Hepatic stellate cell (primary cell): ENCODE results near the gene STIL.

ENCODE experiments used
- DNase-seq: peaks from one replicate; pipeline ENCODE4 v3.0.0; 2011; ENCODE audit warnings: low spot score

STIL gene

DNA sequence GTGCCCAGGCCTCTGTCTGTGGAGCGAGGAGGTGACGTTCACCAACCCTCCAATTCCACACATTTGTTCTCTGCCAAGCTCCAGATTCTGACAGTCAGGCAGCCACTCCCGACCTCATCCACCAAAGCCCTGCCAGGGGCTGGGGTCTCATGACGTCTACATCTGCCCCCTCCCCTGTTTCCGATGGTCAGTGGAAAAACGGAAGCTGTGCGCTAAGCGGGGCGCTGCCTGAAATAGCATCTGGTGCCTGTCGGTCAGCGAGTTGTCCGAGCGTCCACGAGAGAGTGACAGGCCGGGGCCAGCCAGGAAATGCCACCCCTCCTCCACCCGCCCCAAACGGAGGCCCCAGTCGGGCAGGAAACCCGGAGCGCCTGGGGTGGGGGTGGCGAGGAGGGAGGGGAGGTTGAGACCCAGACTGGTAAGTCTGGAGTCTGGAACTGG is 78.7 kb downstream of the STIL start:
- no peak for DNase-seq

DNA sequence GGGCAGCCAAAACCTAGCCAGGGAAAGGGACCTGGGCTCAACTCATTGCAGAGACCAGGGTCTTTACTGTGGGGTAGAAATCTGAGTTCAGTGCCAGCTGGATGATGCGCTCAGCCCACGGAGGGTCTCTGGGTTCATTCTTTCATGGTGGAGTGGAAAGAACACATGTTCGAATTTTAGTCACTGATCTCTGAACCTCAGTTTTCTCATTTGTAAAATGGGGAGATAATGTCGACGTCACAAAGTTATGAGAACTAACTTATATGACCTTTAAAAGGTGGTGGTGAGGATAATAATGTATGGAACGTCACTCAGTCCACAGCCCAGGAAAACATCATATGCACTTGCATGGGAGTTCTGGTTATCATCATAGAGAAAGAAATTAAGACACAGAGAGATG is 80.8 kb downstream of the STIL start:
- no peak for DNase-seq

DNA sequence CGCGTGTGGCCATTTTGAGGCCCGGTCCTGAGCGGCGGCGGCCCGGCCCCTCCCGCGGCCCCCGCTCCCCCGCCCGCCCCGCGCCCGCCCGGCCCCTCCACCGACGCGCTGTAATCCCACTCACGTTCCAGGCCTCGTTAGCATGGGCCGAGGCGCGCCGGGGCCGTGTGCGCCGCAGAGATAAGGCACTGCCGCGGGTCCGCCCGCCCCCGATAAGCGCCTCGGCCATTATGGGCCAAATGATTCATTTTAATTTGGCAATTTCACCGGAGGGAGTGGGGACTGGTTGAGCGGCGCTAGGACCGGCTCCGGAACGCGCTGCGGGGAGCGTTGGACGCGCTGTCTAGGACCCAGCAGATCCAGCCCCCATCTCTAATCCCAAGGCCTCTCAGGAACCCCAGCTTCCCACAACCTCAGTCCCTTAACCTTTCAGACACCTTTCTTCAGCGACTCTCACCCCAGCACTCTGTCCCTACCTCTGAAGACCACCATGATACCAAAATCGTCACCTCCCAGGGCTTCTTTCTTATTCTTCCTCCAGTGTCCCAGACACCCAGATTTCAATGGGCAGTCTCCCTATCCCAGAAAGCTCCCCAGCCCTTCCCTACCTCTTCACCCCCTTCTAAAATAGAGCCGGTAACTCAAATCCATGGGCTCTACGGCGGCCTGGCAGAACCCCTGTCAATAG is 81.6 kb downstream of the STIL start, which contains the start of gene TAL1:
TAL1 (minus strand) TSS at position 39 of the 688 bp plus-strand sequence. CDS start 6,337 bp downstream, outside the sequence.
- no peak for DNase-seq

DNA sequence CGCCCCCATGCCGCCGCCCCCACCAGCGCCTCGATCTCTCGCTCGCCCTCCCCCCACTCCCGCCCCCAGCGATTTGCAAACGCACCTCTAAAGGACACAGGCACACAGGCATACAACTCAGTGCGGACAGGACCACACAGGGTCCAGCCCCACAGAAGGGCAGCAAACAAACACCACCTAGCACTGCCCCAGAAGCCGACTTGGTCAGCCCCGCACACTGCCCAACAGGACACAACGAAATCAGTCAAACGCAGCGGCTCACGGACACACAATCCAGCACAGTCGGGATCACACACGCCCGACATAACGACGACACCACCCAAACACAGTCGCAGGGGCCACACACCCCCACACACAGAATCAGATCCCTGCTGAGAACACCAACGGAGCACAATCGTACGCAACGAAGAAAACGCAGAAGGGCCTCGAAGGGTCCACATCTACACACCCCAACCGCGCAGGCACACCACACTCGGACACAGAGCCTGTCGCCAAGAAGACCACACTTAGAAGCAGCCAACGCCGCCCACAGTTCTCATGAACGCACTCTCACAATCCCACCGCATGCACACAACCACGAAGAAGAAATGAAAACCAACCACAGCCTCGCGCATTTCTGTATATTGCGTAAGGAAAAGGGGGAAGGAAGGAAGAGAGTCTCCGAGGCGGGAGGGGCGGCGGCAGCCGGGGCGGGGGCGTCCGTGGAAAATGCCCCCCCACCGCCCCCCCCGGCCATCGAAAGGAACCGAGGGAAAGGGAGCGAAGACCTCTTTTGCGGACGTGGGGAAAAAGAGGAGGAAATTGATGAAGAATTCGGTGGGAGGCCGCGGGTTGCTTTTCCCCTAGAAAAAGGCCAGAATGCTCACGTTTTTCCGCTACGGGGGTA is 82.4 kb downstream of the STIL start:
- no peak for DNase-seq

DNA sequence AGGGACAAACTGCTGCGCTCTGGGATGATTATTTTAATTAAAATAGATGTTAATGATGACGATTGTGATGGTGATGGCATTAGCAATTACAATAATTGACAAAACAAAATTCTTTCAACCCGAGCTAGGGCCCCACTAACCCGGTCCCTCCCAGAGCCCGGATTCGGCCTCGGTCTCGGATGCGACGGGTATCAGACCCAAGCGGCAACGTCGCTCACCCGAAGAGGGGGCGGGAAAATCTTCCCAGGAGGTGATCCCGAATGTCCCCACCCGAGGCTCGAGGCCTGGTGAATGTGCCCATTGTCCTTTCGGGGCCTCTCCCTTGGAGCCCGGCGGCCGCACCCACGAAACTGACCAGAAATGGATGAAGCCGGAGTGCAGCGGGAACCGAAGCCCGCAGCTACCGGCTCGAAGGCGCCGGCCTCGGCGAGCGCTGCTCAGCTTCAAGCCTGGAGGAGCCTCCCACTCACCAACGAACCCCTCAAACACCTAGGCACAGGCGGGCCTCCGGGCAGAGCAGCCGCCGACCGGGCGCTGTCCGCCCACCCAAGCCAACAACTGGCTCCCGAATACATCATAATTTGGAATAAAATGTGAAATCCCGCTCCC is 83.2 kb downstream of the STIL start:
- no peak for DNase-seq

DNA sequence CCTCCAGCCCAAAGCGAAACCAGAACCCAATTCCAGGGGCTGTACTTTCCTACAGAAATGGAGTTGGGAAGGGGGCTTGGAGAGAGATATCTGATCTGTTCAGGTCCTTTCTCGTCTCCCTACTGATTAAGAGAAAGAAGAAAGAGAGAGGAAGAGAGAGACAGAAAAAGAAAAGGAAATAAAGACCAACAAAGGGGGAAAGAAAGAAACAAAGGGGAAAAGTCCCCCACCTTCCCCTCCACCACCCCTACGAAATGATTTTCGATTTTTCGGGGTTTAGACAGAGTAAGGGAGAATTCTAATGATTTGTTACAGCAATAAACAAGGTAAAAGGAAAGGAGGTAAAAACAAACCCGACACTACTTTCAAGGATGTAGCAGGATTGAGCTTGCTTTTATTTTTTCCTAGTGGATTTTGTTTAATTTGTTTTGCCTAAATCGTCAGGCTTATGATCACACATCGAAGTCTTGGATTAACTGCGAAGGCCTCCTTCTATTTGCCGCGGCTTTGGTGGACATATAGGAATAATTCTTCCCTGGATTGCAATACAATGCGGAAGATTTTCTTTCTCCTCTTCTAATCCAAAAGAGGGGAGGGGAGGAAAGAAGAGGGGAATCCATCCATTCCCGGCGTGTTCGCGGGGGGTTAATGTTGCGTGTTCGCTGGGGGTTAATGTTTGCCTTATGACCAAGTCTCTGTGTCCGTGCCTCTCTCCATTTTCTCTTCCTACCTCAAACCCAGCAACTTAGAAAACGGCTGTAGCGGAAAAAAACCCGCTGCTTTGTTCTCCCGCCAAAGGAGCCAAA is 83.9 kb downstream of the STIL start:
- DNase-seq: no peak

DNA sequence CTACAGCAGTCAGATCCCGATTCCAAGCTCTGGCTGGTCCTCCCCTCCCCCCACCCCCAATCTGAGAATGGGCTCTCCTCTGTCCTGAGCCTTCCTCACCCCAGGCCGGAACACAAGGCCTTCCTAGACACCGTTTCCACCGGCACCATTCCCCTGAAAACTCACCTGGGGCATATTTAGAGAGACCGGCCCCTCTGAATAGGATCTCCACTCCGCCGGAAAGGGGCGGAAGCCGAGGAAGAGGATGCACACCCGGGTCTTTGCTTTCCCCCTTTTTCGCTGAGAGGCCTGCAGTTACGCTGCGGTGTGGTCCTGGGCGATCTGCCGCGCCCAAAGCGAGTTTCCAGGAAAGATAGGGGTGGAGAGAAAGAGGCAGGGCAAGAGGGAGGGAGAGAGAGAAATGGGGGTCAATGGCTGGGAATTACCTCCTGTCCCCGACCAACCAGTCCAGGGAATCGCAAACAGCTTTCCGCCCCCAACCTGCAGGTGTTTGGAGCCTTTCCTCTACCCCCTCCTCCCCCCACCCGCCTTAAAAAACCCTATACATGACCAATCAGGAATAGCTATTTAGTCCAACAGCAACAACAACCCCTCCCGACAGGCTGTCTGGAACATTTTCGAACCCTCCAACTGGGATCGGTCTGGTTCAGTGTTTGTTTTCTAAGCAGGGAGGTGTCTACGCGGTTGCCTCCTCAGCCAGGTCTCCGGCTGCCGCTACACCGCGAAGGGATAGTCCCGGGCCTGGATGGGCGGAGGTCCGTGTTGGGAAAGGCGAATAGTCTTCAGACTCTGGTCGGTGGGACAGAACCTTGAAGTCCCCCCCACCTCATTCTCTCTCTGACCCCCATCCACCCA is 84.7 kb downstream of the STIL start:
- DNase-seq: no peak

DNA sequence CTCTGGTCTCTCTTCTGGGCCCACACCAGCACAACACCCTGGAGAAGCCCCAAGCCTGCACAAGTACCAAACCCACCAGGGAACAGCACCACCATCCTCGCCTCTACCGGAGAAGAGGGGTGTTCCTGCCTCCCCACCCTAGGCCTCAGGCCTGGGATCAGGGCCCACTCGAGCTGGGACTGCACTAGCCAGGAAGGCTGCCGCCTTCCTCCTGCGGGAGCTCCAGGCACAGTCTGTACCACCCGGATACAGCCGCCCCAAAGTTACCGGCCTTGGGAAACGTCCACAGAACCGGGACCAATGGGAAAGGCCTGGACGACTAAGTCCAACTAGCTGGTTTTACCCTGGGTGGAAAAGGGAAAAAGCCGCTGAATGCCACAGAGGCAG is 85.3 kb downstream of the STIL start:
- no peak for DNase-seq

DNA sequence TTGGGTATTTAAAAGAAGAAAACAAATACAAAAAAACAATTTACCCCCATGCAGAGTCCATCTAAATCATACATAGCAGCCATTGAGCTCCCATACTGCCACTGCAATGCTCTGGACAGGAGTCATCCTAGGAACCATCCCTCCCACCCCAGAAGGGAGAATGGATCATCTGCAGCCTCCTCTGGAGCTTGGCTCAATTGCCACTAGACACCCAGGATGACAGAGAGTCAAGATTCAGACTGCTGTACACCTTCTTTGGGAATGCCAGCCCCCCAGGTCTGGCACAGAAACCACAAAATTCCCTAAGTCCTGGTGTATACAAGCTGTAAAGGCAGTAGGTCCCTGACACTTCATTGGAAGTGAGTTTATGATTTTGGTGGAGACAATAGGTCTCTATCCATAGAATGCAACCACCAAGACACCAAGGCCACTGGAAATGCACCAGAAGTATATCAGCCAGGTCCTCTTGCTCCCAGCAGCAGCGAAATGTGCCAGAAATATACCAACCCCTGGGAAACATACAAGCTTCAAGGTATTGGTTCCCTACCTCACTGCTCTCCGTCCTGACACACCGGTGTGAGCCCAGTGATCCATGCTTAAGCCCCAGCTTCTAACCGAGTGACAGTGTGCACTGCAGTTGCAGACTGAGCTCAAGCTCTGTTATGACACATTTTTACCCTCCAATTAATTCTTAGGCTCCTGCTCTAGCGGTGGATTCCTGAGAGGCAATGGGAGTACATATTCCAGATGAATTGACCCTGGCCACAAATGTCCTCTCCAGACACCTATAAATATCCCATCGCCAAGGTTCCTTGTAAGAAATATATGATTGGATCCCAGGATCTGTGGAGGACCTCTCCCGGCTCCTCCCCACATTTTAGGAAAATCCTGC is 86.4 kb downstream of the STIL start:
- DNase-seq: no peak

DNA sequence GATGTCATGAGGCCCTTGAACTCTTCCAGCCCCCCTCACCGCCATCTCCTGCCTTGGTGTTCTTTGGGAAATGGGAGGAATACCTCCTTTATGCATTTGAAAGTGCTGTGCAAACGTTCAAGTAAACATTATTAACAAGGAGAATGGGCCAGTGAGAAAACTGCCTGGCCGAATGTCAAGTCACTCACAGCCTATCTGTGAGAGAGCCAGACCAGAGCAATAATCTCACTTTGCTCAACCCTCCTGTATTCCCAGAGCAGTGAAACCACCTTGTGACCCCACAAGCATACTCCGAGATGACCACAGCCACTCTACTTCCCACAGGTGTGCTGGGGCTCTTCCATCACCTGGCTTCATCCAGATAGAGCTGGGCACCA is 87.1 kb downstream of the STIL start:
- DNase-seq: no peak

DNA sequence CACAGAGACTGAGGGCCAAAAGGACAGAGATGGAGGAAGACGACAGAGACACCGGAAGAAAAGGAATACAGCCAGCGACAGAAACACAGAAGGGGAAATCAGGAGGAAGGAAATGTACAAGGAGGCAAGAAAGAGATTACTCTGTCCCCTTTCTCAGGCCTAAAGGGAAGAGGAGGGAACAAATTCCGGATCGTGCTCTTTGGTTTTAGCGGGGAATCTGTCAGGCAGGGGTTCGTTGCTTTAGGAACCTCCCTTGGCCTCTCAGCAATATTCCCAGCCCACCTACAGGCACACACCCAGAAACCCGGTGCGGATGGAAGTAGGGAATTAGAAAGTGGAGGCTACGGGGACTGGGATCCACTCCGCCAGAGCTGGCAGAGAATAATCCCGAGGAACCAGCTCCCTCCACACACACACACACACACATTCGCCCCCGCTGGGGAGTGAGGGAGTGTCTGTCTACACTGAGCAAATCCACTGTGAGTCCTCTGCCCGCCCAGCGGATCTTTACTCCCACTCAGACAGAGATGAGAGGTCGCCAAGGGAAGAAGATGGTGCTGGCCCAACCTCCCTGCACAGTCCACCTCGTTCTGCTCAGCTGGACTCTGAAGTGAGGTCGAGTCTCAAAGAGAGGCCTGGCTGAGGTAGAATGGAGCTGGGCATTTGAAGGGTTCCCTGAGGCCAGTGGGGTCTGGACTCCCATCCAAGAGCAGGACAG is 87.7 kb downstream of the STIL start:
- no peak for DNase-seq

DNA sequence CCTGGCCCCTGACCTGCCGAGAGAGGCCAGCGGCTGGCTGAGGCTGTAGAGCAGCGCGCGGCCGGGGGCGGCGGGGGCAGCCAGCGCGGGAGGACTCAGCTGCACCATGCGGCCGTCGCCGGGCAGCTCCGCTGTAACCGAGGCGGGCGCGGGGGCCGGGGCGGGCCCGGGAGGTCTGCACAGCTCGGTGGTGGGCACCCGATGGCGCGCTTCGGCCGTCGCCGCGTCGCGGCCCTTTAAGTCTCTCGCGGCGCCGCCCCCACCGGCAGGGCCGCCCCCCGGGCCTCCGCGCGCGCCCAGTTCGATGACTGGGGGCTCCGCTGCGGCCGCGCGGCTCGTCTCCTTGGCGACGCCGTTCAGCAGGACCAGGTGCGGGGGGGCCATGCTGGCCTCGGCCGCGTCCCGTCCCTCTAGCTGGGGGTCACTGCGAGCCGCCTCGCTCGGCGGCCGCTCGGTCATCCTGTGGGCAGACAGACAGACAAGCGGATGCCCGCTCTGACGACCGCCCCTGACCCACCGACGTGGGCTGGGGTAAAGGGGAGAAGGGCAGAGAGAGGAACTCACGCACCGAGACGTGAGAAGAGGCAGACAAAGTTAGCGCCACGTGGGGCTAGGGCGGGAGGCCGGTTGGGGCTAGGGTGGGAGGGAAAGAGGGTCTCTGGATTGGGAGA is 88.4 kb downstream of the STIL start:
- DNase-seq: no peak

DNA sequence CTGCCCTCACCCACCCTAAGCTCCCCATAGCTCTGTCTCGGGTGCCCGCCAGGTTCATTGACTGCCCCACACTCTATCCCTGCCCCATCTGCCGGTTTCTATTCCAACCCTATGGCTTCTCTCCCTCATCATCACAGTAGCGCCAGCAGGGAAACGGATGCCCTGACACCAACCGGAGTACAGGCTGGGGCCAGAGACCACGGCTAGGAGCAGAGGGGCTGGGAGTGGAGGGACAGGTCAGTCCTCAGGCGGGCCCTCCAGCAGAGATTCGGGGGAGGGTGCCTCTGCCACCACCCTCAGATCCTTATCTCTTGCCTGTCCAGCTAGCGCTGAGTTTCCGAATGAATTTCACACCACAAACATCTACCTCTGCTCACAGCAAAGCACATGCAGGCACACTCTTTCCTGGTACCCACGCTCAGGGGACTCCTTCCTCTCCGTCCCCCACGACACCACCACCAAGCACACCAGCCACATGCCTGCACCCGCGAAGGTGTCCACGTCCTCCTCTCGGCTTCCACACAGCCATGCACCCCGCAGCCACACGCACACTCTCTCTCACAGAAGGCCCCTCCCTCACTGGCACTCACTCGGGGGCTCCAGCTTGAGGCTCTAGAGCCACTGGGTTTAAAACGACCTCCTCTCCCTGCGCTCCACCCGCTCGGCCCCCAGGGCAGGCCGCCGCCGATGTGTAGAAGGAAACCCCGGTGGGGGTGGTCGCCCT is 89.1 kb downstream of the STIL start:
- DNase-seq: no peak

DNA sequence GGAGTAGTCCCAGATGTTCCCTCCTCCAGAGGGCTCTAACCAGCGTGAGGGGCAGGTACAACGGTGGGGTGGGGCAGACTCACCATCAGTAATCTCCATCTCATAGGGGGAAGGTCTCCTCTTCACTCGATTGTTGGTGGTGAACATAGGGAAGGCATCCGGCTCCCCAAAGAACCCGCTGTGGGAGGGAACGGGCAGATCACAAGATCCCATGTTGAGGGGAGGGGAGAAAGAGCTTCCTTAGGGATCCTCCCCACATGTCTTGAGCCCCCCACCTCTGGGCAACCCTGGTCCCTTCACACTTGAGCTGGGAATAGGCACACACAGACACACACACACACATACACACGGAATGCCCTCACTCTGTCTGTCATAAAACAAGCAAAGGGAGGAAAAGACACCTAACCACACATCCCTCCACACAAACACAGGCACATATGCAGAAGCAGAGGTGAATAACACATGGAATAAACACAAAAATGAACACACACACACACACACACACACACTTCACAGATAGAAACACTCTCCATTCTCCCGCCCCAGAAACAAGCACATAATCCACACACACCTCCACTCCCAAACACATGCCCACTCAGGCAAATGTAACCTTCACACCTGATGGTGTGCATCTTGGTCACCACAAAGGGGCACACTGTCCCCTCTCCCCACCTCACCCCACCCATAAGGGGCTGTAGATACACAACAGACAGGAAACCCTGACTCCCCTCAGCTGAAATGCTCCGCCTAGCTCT is 89.8 kb downstream of the STIL start:
- DNase-seq: no peak

DNA sequence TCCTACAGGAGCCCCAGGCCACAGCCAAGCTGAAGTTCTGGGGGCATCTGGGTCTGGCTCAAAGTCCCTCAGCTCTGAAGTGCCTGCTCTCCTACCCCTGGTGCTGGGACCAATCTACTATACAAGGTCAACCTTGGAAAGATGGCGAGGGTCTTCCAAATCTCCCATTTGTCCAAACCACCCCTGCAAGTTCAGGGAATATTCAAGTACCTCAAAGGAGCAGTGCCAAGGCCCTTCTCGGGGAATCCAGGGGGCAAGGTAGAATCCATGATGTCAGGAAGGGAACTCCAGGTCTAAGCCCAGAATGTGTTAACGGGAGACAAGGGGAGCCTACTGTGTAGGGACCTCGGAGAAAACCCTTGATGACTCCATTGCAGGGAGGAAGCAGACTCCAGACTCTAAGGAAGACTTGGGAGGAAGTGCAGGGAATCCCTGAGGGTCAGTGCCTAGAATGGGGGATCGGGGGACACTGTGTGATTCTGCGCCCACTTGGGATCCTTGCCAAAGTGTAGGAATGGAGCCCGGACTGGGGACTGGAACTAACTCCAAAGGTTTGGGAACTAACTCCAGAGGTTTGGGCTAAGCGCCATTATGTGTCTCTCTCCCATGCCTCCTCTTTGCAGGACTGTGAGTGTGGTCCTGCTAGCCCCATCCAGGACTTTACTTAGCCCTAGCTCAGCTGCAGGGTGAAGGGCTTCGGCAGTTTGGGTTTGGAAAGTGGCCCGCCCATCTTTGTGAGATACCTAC is 90.6 kb downstream of the STIL start:
- DNase-seq: no peak

DNA sequence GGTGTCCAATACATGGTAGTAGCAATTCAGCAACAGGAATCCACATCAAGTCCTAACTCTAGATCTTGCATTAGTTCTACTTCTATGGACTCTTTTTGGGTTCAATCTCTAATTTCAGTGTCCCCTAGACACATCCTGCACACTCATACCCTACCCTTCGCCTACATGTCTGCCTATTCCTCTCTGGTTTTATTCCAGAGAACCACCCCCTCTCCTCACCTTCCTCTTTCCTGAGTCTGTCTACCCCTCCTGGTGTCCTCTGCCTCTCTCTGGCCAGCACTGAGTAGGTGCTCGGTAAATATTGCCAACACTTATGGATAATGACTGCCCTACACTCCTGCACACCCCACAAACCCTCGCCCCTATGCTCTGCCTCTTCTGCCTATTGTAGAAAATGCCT is 91.5 kb downstream of the STIL start:
- no peak for DNase-seq
